K562 treated with DMSO at 1 percent for 4 hours (cell line): ENCODE data around the gene RPLP2. TPM values are rescaled to one million over a fixed set of nuclear protein-coding genes. Genes with fewer than 3 reads are reported as not detected.

Experiments used
- total RNA-seq: library from RNA; unstranded; fragments of 300-600 nt; gene quantifications from 2 replicates; pipeline ENCODE4 v1.2.3, GENCODE V29; 2022; ENCODE audit not compliant: insufficient read depth

Gene RPLP2
- 1,747 and 1,782 TPM in 2 replicates for total RNA-seq

DNA sequence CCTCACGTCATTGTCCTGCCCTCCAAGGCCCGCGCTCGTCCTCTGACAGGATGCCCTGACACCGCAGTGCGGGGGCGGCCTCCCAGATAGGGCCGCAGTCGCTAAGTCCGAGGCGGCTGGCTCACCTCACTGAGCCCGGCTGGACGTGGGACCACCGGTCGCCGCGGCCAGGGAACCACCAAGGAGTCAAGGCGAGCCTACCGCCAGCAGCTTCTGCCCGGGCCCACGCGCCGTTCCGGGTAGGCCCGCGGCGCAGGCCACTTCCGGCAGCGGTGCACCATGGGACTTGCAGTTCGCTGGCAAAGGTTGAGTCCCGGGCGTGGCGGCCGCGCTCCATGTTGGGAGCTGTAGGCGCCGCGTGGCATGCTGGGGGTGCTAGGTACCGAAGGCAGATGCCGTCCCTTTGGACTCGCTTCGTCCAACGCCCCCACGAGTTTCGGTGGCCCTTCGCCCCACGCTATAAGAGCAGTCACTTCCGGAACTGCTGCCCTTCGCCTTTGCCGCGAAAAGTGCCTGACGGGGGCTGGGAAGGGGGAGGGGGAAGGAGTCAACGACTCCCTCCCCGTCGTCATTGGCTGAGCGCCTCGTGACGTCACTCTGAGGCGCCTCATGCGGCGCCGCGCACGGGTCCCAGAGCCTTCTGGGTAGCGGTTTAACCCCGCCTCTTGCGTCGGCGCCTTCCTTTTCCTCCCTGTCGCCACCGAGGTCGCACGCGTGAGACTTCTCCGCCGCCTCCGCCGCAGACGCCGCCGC is at the start of gene RPLP2:
Gene RPLP2, plus strand, starts transcription at position 681 of the 753 bp plus-strand sequence. CDS start 268 bp downstream, outside the sequence.

DNA sequence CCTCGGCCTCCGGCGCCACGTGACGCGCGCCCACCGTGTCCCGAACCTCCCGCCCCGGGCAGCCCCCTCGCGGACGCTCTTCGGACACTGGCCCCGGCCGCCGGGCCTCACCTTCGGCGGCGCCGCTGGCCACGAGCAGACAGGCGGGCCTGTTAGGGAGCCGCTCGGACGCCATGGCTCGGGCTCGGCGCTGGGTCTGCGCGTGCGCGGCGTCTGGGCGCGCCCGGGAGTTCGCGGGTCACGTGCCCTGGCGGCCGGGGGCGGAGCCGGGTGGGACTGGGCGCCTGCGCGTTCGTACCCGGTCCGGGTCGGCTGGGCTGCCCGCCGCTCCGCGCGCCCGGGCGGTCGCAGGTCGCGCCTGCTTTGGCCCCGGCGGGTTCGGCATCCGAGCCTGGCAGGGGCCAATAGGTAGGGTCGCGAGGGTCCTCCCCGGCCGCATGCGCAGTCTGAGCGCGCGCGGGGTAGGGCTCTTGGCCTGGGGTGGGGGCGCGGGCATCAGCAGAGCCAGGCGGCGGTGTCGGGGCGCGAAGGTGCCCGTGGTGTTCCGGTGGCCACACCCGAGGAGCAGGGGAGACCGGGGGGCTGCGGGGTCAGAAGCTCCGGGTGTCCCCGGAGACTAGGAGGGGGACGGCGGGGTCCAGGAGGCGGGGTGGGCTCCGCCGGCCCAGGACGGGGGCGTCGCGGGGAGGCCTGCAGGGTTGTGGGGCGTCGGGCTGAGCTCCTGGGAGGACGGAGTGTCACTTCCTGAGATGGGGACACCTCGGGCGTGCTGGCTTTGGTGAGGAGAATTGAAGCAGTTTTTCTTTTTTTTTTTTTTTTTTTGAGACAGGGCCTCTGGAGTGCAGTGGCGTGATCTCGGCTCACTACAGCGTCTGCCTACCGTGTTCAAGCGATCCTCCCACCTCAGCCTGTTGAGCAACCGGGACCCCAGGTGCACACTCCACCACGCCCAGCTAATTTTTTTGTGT is 32.2 kb upstream of the RPLP2 start, which contains the start of gene GATD1:
Gene GATD1, minus strand, starts transcription at position 200 of the 968 bp plus-strand sequence. Its CDS starts 25 bp downstream, at position 175.

DNA sequence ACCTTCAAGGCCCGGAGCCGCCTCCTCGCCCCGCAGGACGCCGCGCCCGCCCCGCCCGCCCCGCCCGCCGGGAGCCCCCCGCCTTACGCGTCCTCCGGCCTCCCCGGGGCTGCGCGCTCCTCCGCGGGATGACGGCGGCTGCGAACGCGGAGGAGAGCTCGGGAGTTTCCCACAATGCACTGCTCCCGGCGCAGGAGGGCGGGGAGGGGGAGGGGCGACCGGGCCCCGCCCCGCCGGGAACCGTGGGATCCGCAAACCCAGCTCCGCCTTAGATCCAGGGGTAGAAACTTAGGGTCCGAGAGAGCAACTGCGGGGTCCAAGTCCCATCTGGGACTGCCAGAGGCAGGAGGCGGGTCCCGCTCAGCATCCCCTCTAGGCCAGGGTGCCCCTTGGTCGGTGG is 19.8 kb upstream of the RPLP2 start, which contains the start of gene CEND1:
Gene CEND1, minus strand, starts transcription at position 148 of the 400 bp plus-strand sequence. CDS start 1,514 bp downstream, outside the sequence.

DNA sequence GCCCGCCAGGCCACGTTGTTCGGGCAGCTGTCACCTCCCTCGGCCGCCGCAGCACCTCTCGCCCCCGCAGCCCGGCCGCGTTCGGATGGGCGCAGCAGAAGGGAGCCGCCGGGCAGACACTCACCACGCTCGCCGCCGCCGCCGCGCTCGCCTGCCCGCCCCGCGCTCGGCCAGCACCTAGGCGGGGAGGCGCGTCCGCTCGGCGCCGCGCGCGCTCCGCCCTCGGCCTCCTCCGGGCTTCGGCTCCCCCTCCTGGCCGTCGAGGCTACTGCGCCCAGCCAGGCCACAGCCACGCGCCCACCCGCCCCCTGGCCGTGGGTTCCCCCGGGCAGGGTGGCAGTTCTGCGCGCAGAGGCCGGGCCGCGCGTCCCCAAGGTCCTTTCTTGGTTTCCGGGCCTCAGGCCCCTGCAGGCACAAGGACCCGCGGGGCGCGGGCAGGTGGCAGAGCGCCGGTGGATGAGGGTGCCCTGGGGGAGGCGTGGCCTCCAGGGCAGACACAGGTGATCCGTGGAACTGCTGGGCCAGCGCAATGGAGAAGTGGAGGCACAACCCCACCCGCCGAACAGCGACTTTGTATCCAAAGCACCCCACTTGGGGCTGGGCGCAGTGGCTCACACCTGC is 11.6 kb upstream of the RPLP2 start, which contains the start of gene SLC25A22:
Gene SLC25A22, minus strand, starts transcription at position 189 of the 621 bp plus-strand sequence. CDS start 3,275 bp downstream, outside the sequence.

DNA sequence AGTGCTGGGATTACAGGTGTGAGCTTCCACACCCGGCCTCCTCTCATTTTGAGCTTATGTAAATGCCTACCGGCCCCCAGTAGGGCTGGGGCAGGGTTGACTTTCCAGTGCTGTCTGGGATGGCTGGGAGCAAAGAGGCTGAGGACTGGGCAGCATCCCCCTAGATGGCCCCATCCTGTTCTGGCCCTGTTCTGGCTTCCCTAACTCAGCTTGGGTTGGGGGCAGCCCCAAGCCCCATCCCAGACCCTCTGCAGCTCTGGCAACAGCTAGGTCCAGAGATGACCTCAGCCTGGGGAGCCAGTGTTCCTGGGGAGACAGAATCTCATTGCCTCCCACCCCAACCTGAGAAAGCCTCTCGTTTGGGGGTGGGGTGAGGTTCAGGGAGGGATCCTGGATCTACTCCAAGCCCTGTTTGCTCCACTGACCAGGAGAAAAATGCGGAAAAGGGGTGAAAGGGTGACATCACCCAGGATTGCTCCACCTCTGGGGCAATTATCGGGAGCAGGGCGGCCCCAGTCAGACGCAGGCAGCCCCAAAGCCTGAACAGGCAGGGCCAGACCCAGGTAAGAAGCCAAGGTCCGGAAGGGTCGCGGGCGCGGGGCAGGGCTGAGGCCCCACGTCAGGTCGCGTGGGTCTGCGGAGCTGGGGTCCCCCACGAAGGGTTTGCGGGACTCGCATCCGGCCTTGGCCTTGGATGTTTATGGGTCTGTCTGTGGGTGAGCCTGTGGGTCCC is 8.8 kb downstream of the RPLP2 start, which contains the start of gene PNPLA2:
Gene PNPLA2, plus strand, starts transcription at position 519 of the 733 bp plus-strand sequence. CDS start 805 bp downstream, outside the sequence.

DNA sequence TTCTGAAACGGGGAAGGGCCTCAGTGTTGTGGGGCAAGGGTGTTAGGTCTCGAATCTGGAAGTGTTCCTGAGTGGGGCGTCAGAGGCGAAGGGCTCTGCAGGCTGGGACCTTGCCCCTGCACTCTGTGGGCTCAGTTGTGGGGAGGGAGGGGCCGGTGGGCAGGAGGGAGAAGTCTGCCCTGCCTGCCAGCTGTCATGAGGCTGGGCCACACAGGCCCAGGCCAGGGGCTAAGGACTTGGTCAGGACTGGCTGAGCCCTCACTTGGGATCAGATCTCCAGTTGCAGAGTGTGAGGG is 18.1 kb downstream of the RPLP2 start, which contains the start of gene CRACR2B:
Gene CRACR2B, plus strand, starts transcription at position 23 of the 296 bp plus-strand sequence. CDS start 689 bp downstream, outside the sequence.

DNA sequence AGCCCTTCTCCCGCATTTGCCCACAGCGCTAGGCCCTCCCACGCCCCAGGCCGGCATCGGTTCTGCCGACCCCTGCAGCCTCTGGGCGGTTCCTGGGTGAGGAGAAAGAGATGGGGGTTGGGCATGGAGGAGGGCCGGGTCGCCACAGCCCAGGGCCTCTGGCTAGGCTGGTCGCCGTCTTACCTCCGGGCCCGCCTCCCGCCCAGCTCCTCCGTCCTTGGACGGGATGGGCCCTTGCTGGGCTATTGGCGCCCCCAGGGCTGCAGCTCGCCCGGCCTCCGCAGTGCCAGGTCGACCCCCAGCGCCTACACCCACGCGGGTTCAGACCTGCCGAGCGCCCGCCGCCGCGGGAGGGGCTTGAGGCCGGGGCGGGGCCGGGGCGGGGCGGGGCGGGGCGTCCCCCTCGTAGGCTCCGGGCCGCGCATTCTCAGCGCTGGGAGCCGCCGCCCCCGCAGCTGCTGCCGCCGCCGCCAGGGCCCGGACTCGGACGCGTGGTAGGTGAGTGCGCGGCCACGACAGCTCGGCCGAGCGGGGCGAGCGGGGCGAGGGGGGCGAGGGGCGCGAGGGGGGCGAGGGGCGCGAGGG is 22.9 kb downstream of the RPLP2 start, which contains the start of gene CD151:
Gene CD151, plus strand, starts transcription at position 424 of the 585 bp plus-strand sequence. CDS start 3,118 bp downstream, outside the sequence.

DNA sequence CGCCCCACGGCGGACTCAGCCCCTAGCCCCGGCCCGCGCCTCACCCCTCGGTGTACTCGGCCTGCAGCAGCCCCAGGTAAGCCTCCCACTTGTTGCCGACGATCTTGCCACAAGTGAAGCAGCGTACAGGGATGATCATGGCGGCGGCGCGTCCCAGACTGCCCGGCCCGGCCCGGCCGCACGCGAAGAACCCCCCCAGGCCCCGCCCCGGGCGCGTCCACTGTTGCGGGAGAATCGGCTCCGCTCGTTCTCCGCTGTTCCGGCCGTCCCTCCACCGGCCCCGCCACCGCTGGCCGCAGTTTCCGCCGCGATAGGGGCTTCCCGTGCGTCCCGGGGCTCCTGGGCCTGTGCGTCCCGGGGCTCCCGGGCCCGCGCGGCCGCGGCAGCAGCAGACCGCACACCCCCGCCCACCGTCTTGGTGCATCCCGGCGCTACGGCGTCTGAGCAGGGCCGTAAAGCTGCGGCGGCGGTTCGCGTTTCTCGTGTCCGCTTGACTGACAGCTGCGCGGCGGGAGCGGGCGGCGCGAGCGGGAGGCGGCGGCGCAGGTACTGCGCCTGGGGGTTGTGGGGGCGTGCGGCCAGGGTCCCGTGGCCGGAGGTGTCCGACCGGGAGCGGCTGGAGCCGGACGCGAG is 32.7 kb downstream of the RPLP2 start, which contains the start of the genes POLR2L and TSPAN4:
Gene POLR2L, minus strand, starts transcription at position 160 of the 633 bp plus-strand sequence. Its CDS starts 21 bp downstream, at position 139.
Gene TSPAN4, plus strand, starts transcription at position 483 of the 633 bp plus-strand sequence. CDS start 7,453 bp downstream, outside the sequence.

Other genes with a start within 250 kb of the RPLP2 start
- gene LMNTD2, start 249.2 kb upstream of the RPLP2 start, total RNA-seq = 4.5 and 5.5 TPM in 2 replicates
- gene RASSF7, start 249.0 kb upstream of the RPLP2 start, total RNA-seq = 41.0 and 43.1 TPM in 2 replicates
- gene PHRF1, start 233.5 kb upstream of the RPLP2 start, total RNA-seq = 11.7 and 15.2 TPM in 2 replicates
- 31.7 and 39.7 TPM in 2 replicates for gene IRF7, start 194.0 kb upstream of the RPLP2 start, total RNA-seq
- not detected in 2 replicates for gene CDHR5, start 185.0 kb upstream of the RPLP2 start, total RNA-seq
- gene SCT, start 182.8 kb upstream of the RPLP2 start, total RNA-seq = not detected in 2 replicates
- 1.4 TPM in 1 of 2 replicates, not detected in the other for gene DRD4, start 172.7 kb upstream of the RPLP2 start, total RNA-seq
- gene DEAF1, start 114.7 kb upstream of the RPLP2 start, total RNA-seq = 59.9 TPM in 2 replicates
- gene TMEM80, start 114.2 kb upstream of the RPLP2 start, total RNA-seq = 22.2 and 31.1 TPM in 2 replicates
- gene EPS8L2, start 103.7 kb upstream of the RPLP2 start, total RNA-seq = 6.0 and 9.8 TPM in 2 replicates
- 697 and 710 TPM in 2 replicates for gene TALDO1, start 62.5 kb upstream of the RPLP2 start, total RNA-seq
- gene GATD1, start 32.5 kb upstream of the RPLP2 start, total RNA-seq = 42.0 and 45.9 TPM in 2 replicates
- 0.40 TPM in 1 of 2 replicates, not detected in the other for gene CEND1, start 19.9 kb upstream of the RPLP2 start, total RNA-seq
- gene SLC25A22, start 11.7 kb upstream of the RPLP2 start, total RNA-seq = 27.7 and 36.2 TPM in 2 replicates
- 19.8 and 23.6 TPM in 2 replicates for gene PIDD1, start 4.7 kb upstream of the RPLP2 start, total RNA-seq
- 126 and 160 TPM in 2 replicates for gene PNPLA2, start 8.9 kb downstream of the RPLP2 start, total RNA-seq
- 34.6 and 39.1 TPM in 2 replicates for gene CRACR2B, start 18.0 kb downstream of the RPLP2 start, total RNA-seq
- gene CD151, start 23.0 kb downstream of the RPLP2 start, total RNA-seq = 155 and 161 TPM in 2 replicates
- gene POLR2L, start 32.6 kb downstream of the RPLP2 start, total RNA-seq = 30.3 and 50.1 TPM in 2 replicates
- gene TSPAN4, start 32.9 kb downstream of the RPLP2 start, total RNA-seq = 21.7 and 23.7 TPM in 2 replicates
- 66.3 and 73.9 TPM in 2 replicates for gene CHID1, start 100.8 kb downstream of the RPLP2 start, total RNA-seq
- gene AP2A2, start 115.9 kb downstream of the RPLP2 start, total RNA-seq = 36.8 TPM in 2 replicates
- gene MUC6, start 226.8 kb downstream of the RPLP2 start, total RNA-seq = not detected in 2 replicates